GM19351 (cell line): ENCODE results near the gene BLOC1S3.

Experiments used
- ATAC-seq: cut with Tn5 transposase; IDR thresholded peaks from one replicate; pipeline ENCODE4 v1.9.1; 2021; ENCODE audit warnings: mild to moderate bottlenecking, moderate library complexity; ENCODE audit not compliant: unreplicated experiment

The BLOC1S3 gene

GRCh38 chr19:45145270-45146189 lies 33.1 kb upstream of the BLOC1S3 start:
- no peak for ATAC-seq

GRCh38 chr19:45146251-45146650 lies 32.3 kb upstream of the BLOC1S3 start:
- no peak for ATAC-seq

GRCh38 chr19:45146741-45147205 lies 31.8 kb upstream of the BLOC1S3 start:
- ATAC-seq, result no peak

- no peak for ATAC-seq
Measured at GRCh38 chr19:45147835-45148676, 30.5 kb upstream of the BLOC1S3 start.

GRCh38 chr19:45149129-45149528 lies 29.5 kb upstream of the BLOC1S3 start:
- no peak for ATAC-seq

- no peak for ATAC-seq
Measured at GRCh38 chr19:45150180-45150579, 28.4 kb upstream of the BLOC1S3 start.

GRCh38 chr19:45150751-45151281 lies 27.8 kb upstream of the BLOC1S3 start:
- no peak for ATAC-seq

- no peak for ATAC-seq
Measured at GRCh38 chr19:45151320-45151719, 27.3 kb upstream of the BLOC1S3 start.

GRCh38 chr19:45151821-45152503 lies 26.6 kb upstream of the BLOC1S3 start:
- ATAC-seq, result no peak

GRCh38 chr19:45152504-45153338 lies 25.9 kb upstream of the BLOC1S3 start:
- ATAC-seq, result no peak

GRCh38 chr19:45153339-45154063 lies 25.1 kb upstream of the BLOC1S3 start:
- ATAC-seq, result no peak

GRCh38 chr19:45154064-45154827 lies 24.3 kb upstream of the BLOC1S3 start:
- ATAC-seq, result no peak

- ATAC-seq, result no peak
Measured at GRCh38 chr19:45156011-45156630, 22.5 kb upstream of the BLOC1S3 start.

GRCh38 chr19:45156751-45157150 lies 21.8 kb upstream of the BLOC1S3 start:
- ATAC-seq, result no peak

- ATAC-seq, result no peak
Measured at GRCh38 chr19:45158503-45159209, 19.9 kb upstream of the BLOC1S3 start.

- no peak for ATAC-seq
Measured at GRCh38 chr19:45159210-45159970, 19.2 kb upstream of the BLOC1S3 start.

GRCh38 chr19:45159971-45160324 lies 18.6 kb upstream of the BLOC1S3 start:
- no peak for ATAC-seq
